ENCODE measurements around the gene ARL2BP. TPM values are rescaled to one million over a fixed set of nuclear protein-coding genes. Genes with fewer than 3 reads are reported as not detected.

ARL2BP gene
- total RNA-seq, 1 donor from 2014 or later: 41.5 TPM

DNA sequence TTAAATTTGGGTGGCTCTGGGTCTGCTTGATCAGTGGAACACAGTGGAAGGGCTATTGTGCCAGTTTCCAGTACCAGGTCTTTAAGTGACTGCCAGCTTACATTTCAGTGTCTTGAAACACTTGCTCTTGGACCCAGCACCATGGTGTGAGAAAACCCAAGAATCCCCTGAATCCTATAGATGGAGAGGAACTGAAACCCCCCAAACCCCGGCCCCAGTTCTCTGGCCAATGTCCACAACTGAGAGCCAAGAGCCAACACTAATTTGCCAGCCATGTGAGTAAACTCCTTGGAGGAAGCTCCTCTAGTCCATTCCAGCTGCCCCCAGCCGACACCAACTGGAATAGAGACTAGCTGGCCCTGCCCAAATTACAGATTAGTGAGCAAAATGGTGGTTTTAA is 2.4 kb upstream of the ARL2BP start:
- H3K36me3 Mint-ChIP-seq: peaks cover 9% of the 10 kb centered on the region
- H3K27ac Mint-ChIP-seq: no peak overlapping the region
- peaks cover 22% of the 10 kb centered on the region for H3K36me3 ChIP-seq
- H2AFZ ChIP-seq (replicated peaks): no peak overlapping the region
- no peak overlapping the region for H3K4me3 ChIP-seq
- no peaks in the 10 kb centered on the region for H3K79me2 ChIP-seq (ENCODE audit: low read depth)
- no peaks in the 10 kb centered on the region for H3K9me3 Mint-ChIP-seq
- H3K9me3 ChIP-seq (ENCODE audit: low read depth): no peaks in the 10 kb centered on the region
- no peak overlapping the region for H3K27ac ChIP-seq
- peaks cover 32% of the 10 kb centered on the region for H3F3A ChIP-seq (ENCODE audit: low read depth)
- no peak for DNase-seq (ENCODE audit: low spot score)
- no peaks in the 10 kb centered on the region for H3K27me3 Mint-ChIP-seq (ENCODE audit: insufficient read depth, low read depth)
- H3K9ac ChIP-seq: no peak overlapping the region
- peaks cover 13% of the 10 kb centered on the region for H3K4me1 Mint-ChIP-seq
- peaks cover 5% of the 10 kb centered on the region for H3K4me1 ChIP-seq
- peaks cover 10% of the 10 kb centered on the region for H3K27me3 ChIP-seq
- H4K20me1 ChIP-seq (ENCODE audit: low read depth): no peaks in the 10 kb centered on the region
- TF ChIP-seq, protein P1, sequence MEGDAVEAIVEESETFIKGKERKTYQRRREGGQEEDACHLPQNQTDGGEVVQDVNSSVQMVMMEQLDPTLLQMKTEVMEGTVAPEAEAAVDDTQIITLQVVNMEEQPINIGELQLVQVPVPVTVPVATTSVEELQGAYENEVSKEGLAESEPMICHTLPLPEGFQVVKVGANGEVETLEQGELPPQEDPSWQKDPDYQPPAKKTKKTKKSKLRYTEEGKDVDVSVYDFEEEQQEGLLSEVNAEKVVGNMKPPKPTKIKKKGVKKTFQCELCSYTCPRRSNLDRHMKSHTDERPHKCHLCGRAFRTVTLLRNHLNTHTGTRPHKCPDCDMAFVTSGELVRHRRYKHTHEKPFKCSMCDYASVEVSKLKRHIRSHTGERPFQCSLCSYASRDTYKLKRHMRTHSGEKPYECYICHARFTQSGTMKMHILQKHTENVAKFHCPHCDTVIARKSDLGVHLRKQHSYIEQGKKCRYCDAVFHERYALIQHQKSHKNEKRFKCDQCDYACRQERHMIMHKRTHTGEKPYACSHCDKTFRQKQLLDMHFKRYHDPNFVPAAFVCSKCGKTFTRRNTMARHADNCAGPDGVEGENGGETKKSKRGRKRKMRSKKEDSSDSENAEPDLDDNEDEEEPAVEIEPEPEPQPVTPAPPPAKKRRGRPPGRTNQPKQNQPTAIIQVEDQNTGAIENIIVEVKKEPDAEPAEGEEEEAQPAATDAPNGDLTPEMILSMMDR (IDR thresholded peaks at IDR 0.05): no peak
- no peak for TF ChIP-seq EZH2phosphoT487 (IDR thresholded peaks at IDR 0.05)
- no peak for TF ChIP-seq EZH2 (IDR thresholded peaks at IDR 0.05)
- no peak overlapping the region for H3K4me3 Mint-ChIP-seq
- H3K4me2 ChIP-seq: no peak overlapping the region

DNA sequence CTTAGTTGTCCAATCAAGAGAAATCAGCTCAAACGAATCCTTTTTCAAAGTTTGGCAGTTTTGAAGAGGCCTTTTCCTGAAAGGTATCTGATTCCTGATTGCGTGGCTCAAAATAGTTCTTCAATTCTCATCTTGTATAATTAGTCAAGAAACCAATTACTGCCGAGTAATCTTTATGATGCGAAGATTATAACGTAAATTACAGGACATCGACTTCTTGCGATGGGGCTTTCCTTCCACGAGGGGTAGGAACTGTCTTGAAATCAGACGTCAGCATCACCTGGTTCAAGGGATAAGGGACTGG is 644 bp upstream of the ARL2BP start:
- peaks cover 8% of the 10 kb centered on the region for H3K36me3 Mint-ChIP-seq
- H3K27ac ChIP-seq: no peak overlapping the region
- no peaks in the 10 kb centered on the region for H3K27me3 Mint-ChIP-seq (ENCODE audit: insufficient read depth, low read depth)
- H3K9ac ChIP-seq: no peak overlapping the region
- DNase-seq (ENCODE audit: low spot score): no peak
- H3K79me2 ChIP-seq (ENCODE audit: low read depth): no peaks in the 10 kb centered on the region
- H3K4me1 Mint-ChIP-seq: peaks cover 13% of the 10 kb centered on the region
- H3F3A ChIP-seq (ENCODE audit: low read depth): peaks cover 31% of the 10 kb centered on the region
- H3K4me1 ChIP-seq: peaks cover 5% of the 10 kb centered on the region
- H3K27ac Mint-ChIP-seq: peak overlapping the region; percentile 93
- H2AFZ ChIP-seq (replicated peaks): peak overlapping the region; percentile 17
- H3K36me3 ChIP-seq: peaks cover 6% of the 10 kb centered on the region
- H3K27me3 ChIP-seq: peaks cover 10% of the 10 kb centered on the region
- peak overlapping the region; percentile 90 for H3K4me3 Mint-ChIP-seq
- H3K9me3 Mint-ChIP-seq: no peaks in the 10 kb centered on the region
- no peak for TF ChIP-seq EZH2 (IDR thresholded peaks at IDR 0.05)
- TF ChIP-seq EZH2phosphoT487 (IDR thresholded peaks at IDR 0.05): no peak
- TF ChIP-seq, protein P1 (IDR thresholded peaks at IDR 0.05): no peak
- H3K4me3 ChIP-seq: peak overlapping the region; percentile 85
- H3K4me2 ChIP-seq: peak overlapping the region; percentile 71
- no peaks in the 10 kb centered on the region for H4K20me1 ChIP-seq (ENCODE audit: low read depth)
- no peaks in the 10 kb centered on the region for H3K9me3 ChIP-seq (ENCODE audit: low read depth)

DNA sequence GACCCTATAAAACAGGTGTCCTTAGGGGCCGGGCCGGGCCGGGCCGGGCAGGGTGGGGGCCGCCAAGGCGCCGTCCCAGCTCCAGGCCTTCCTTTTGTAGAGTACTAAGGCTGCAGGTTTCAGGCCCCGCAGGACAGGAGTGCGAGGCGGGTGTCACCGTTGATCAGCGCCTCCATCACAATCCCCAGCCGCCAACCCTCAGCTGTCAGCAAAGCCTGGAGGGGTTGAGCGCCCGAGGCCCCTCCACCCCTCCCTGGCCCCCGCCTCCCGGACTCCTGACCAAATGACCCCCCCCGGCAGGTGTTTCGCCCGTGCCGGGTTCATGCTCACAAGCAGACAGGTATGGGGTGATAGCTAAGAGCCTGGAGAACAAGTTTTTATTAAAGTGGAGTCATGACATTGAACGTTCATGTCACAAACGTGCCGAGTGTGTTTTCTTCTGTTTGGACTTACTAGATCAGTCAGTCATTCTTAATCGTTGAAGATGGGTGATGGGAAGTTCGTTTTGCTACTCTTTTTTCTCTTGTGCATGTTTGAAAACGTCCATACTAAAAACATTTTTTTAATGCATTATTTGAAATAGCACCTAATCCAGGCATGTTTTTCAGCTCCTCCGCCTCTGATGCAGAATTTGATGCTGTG is 534 bp downstream of the ARL2BP start:
- TF ChIP-seq EZH2phosphoT487 (IDR thresholded peaks at IDR 0.05) (no peak), EZH2 (IDR thresholded peaks at IDR 0.05) (no peak)
- TF ChIP-seq, protein P1 (IDR thresholded peaks at IDR 0.05): no peak
- Mint-ChIP-seq H3K27me3 (ENCODE audit: insufficient read depth, low read depth) (no peaks in the 10 kb centered on the region), H3K27ac (no peak overlapping the region), H3K4me3 (peak overlapping the region; percentile 86), H3K9me3 (no peaks in the 10 kb centered on the region), H3K36me3 (peaks cover 11% of the 10 kb centered on the region), H3K4me1 (peaks cover 13% of the 10 kb centered on the region)
- DNase-seq (ENCODE audit: low spot score): no peak
- no peaks in the 10 kb centered on the region for H3K79me2 ChIP-seq (ENCODE audit: low read depth)
- peaks cover 10% of the 10 kb centered on the region for H3K27me3 ChIP-seq
- peaks cover 20% of the 10 kb centered on the region for H3F3A ChIP-seq (ENCODE audit: low read depth)
- peaks cover 5% of the 10 kb centered on the region for H3K4me1 ChIP-seq
- H3K36me3 ChIP-seq: no peaks in the 10 kb centered on the region
- H3K27ac ChIP-seq: no peak overlapping the region
- H3K9ac ChIP-seq: peak overlapping the region; percentile 50
- H3K9me3 ChIP-seq (ENCODE audit: low read depth): no peaks in the 10 kb centered on the region
- H3K4me2 ChIP-seq: peak overlapping the region; percentile 91
- no peaks in the 10 kb centered on the region for H4K20me1 ChIP-seq (ENCODE audit: low read depth)
- peak overlapping the region; percentile 99 for H2AFZ ChIP-seq (replicated peaks)
- peak overlapping the region; percentile 85 for H3K4me3 ChIP-seq
